Myocyte (in vitro differentiated cells): ENCODE results near the gene DLG2. TPM values are rescaled to one million over a fixed set of nuclear protein-coding genes. Genes with fewer than 3 reads are reported as not detected.

Experiments used
- DNase-seq: peaks from one replicate; pipeline ENCODE4 v3.0.0-alpha.2; 2012; ENCODE audit warnings: low read depth
- total RNA-seq: library from RNA; depleted of rRNA; stranded (reverse); fragments of >200 nt; gene quantifications from 2 replicates; pipeline ENCODE4 v1.2.3, GENCODE V29; 2014

DLG2 gene
- total RNA-seq, 1 donor from 2014 or later: 9.5 TPM

DNA sequence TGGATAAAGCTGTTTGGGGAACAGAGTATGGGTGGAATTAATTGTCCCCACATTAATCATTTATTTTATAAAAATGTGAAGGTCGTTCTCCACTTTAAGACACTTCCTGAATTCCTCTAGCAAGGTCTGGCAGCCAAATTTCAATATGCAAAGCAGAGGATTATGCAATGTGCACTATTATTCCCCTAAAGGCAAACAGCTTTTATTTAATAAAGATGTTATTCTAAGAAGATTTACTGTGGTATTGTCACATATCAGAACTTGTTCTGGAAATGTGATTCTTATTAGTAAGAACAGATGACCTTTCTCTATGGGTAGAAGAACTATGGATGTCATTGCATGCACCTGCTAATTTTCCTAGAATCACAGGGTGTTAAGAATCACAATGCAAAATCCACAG is 1212.2 kb downstream of the DLG2 start:
- DNase-seq: no peak

DNA sequence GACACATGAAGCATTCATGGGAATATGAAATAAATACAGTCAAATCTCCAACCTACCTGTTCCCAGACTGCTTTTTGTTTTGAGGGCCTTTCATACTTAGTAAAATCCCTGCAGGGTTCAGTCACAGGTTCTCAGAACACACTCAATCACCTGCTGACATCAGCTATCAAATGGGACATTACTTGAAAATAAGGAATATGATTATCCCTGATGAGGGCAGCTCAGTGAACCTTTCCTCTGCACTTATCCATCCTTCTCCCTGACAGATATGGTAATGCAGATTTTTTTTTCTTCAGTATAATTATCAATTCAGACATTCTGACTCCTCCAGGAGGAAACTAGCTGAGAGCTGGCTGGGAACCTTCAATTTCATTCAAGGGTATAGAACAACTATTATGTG is 1213.6 kb downstream of the DLG2 start:
- DNase-seq: no peak

DNA sequence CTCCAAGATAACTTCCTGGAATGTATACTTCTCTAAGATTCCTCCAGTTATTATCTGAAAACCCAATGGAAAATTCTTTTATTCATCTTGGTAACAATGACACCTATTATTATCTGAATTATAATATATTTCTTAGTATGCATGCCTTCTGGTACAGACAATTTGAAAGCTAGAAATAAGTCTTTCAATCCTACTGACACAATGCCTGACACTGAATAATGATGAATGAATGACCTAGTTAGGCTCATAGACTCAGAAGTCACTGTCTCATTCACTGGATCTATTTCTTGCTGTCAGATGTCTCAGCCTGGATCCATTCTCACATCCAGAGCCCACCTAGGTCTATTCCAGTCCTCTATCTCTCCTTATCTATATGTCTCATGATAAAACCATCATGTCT is 1214.3 kb downstream of the DLG2 start:
- DNase-seq: no peak

DNA sequence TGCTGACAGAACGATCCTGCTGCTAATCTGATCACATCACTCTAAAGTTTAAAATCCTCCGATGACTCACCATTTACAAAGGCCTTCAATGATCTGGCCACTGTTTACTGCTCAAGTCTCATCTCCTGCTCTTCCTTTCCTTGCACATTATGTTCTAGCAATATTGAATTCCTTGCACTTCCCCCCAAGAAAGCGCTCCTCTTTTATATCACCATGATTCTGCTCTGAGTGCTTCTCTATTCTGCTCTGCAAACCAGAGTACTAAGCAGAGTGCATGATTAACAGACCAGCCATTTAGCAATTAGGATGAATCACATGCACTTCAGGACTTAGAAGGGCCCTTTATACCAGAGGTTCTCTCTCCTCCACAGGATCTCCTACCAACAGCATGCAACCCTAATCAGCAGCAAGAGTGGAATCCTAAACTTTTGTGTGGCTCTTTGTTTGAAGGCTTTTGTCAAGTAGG is 1218.2 kb downstream of the DLG2 start:
- DNase-seq: no peak

DNA sequence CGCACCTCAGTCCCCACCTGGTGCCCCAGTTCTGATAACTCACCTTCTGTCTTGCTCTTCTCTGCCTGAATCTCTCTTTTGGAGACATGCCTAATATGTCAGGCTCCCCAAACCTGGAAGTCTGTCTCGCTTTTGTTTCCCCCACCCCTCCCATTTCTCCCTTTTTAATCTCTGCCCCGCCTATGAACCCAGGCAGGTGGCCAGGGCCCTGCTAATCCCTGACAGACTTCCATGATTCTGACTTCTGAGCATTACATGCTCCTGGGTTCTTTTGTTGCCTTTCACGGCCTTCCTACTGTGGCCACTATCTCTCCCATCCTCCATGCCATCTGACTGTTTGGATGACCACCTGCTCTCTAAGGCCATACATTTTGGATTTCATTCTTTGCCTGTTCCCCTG is 1220.1 kb downstream of the DLG2 start:
- DNase-seq: no peak

DNA sequence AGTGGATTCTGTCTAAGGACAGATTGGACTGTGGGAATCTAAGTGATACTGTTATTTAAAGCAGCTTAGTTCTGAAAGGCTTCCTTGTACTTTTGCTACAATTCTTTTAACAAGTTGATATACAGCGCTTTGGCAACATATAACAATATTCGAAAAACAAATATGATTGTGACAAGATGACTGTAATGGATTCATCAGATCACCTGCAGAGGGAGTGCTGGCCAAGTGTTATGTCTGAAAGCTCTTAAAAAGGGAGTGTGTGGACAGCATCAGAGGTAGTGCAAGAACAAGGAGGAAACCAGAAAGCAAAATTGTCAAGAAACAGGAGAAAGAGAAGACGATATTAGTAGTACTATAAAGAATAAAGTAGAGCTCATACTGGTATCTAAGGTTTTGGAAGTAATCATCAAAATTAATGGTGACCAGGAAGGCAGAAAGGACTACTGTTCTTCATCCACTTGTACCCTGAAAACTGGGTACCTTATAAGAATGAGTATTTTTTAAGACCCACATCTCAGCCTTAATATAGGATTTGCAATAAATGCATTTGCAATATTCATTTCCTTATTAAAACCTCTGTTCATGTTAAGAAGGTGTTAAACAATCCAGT is 1229.0 kb downstream of the DLG2 start:
- no peak for DNase-seq

DNA sequence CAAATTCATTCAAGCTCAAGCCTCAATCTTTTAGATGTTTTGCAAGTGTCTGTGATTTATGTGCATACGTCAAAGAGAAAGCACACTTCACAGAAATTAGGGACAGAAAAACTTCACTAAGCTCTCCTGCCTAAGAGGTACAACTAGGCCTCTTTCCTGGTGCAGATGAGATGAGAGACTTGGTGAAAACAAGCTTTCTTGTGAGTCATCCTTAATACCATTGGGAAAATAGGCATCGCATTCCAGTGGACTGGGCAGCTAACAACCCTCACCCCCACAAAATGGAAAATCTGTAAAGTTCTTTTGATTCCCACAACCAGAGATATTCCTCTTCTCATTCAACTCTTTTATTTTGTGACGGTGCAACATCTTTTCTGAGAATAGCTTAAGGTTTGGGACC is 1230.6 kb downstream of the DLG2 start:
- DNase-seq: no peak

DNA sequence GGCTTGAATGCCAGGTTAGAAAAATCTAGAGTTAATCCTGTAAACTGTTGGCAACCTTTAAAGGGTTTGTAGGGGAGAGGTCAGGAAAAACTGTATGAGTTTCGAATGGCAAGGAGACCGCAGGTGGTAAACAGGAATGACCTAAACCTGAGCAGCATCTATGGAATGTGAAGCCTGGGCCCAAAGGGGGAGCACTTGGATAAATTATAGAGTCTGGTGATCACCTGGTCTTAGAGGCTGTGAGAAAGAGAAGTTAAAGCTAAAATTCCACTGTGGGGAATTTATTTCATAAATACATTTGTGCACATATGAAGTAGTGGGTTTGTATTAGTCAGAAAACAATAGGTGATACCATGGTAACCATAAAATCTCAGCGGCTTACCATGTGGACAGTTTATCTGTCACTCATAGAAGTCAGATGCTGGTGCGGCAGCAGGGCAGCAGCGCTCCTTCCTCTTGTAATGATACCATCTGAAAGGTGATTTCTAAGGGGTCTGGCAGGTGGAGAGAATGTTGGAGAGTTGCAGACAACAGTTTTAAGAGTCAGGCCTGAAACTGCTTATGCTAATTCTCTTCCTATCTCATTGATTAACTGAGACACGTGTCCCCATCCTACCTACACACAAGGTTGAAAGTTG is 1236.6 kb downstream of the DLG2 start:
- no peak for DNase-seq

DNA sequence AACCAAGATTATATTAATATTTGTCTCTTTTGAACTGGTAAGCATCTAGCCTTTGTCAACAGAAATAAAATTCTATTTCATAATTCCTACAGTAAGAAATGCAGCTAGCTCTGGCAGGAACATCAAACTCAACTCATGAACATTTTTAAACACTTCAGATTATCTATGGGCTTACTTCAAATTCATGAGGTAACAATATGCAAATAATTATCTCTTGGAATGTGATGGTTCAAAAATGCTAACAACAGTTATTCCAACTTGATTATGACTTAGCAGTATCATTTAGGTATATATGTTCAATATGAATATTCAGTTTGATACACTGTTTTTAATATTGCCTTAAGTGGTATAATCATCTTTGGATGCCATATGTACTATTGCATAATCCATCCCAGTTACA is 1237.4 kb downstream of the DLG2 start:
- no peak for DNase-seq

DNA sequence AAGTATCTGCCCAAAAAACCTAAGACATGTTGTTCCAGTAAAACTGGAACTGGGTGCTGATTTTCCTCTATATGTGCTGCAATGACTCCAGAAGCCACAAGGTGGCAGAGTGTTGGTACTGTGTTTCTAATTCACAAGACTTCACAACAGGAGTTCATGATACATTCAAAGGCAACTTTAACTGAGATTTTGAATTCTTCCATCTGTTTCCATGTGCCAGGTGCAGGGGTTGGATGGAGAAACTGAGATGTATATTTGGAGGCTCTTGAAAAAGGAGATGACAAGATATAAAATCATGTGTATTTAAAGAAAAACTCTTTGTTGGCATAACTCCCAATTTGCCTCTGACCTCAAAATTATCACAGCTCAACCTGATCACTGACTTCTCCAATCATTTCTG is 1242.4 kb downstream of the DLG2 start:
- DNase-seq: peak; percentile 36

DNA sequence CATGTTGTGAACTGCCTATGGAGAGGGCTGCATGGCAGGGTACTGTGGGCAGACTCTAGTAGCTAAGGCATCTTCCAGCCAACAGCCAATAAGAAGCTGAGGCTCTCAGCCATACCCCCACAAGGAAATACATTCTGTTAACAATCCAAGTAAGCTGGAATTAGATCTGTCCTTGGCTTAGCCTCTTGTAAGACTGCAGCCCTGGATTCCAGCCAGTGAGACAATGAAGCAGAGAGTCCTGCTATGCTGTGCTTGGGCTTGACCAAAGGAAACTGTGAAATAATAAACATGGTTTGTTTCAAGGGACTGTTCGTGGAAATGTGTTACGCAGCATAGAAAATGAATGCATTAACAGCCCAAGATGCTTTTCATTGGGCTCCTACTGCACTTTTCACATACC is 1243.6 kb downstream of the DLG2 start:
- DNase-seq: no peak

DNA sequence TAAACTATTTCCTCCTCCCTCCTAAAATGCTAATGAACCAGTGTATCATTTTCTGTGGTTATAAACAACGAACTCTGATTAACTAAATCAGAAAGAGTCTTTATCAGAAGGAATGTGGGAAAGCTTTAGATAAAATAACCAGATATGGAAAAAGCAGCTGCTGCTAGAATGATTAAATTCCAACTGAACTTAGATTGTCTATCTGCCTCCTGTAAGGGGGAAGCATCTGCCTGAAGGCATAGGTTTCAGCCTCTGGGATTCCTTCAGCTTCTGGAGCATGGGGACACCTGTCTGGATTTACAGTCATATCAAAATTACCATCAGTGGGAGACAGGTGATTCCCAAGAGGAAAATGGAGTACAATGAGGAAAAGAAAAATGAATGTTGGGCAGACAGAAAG is 1245.5 kb downstream of the DLG2 start:
- DNase-seq: no peak

DNA sequence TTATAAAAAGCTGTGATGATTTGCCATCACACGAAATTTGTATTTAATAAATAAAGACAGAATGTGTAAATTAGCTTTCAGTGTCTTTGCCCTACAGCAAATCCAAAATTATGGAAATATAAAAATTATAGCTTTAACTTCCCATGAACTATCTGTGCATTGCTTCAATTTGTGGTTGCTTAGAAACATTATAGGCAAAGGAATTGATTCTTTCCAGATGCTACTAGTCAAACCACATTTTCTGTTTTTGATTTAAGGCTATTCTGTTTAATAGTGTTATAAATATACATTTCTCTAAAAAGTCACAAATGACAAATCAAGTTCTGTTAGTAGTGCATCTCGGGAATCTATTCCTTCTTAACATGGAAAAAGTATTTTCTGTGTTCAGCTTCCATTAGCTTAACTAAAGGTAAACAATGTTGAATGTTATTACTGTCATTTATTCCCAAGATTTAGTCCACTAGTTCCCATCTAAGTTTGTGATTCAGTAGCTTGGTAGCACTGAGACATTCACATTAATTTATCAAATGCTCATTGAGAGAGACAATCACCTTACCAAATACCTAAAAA is 1254.7 kb downstream of the DLG2 start:
- no peak for DNase-seq

DNA sequence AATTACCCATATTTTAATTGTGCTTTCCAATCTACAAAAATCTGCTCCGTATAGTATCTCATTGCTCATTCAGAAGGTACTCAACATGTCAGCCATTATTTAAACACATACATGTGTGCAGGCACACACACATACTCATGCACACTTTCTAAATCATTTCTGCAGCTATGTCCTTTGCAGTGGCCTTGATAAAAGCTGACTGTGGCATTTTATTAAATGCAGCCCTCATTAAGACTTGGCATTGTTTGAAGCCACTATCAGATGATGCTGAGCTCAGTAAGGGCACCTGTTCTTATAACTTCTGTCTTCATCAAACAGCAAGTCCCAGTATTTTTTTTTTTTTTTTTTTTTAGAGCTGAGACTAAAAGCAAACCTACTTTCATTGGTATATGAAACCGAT is 1269.1 kb downstream of the DLG2 start:
- DNase-seq: no peak

DNA sequence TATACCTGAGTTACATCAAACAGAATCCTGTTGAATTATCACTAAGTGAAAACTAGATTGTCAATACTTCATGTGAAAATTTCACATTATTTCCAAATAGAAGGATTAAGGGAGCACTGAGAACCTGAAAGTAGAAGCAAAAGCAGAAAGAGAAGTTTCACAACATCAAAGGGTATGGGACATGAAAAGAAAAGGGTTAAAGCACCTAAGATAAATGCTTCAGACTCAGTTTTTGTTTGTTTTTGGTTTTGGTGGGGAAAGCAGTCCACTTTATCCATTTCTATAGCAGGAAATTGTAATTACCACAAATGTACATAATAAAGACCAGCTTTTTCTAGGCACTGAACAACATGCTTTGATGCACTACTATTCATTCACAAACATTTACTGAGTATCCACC is 1271.2 kb downstream of the DLG2 start:
- DNase-seq: no peak

DNA sequence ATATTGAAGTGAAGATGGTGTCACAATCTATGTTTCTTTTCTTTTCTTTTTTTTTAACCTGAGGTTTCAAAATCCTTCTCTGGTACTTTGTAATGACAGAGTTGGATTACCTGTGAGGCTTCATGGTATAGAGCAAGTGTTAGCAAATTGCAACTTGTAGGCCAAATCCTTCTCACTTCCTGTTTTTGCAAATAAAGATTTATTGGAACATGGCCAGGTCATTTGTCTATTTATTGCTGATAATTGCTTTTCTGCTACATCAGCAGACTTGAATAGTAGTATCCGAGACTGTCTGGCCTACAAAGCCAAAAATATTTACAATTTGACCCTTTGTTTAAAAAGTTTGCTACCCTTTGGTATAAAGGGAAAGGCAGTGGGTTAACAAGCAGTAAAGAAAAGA is 1281.5 kb downstream of the DLG2 start:
- DNase-seq: no peak

DNA sequence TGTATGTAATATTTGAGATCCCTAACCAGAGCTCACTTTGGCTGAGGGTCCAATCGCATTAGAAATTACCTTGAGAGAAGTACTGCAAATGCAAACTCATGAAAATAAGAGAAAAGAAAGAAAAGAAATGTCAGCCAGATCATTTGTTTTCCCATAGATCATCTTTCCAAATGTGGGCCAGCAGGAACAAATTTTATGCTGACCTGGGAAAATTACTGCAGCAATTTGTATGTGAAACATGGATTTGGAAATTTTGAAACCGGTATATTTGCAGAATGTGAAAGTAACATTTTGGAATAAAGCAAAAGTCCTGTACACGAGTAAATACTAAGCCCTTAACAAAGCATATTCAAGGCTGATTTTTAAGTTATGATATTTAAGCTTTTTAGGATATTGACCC is 1282.1 kb downstream of the DLG2 start:
- no peak for DNase-seq

DNA sequence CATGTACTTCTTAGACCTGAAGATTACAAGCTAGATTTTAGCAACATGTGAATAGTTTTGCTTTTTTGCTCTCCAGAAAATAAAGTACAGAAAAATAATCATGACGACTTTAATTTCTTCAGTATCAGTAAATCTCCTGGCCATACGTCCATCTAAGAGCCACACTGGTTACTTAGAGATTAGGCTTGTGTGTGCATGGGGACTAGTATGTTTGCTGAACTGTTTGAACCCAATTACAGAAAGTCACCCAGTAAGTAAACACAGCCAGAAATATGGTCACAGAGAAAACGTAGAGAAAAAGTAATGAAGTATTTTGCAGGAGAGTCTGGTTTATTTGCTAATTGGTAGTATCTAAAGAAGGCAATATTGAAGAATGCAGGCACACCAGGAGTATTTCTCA is 1287.3 kb downstream of the DLG2 start:
- DNase-seq: no peak

DNA sequence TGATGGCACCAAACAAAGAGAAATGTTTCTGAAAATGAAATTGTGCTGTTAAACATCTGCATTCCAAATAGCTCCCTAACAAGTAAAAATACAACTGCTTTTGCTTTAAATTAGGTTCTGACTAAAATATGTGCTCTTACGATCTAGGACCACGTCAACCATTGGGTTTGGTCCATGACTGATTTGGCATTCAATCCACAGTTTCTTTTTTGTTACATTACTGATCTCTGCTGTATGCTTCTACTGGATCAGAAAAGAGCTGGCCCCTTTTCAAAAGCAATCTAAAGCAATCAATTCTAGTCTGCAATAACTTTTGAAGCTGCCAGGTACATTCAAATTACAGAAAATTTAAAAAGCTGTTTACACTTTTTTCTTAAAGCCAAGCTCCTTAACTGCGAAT is 1293.9 kb downstream of the DLG2 start:
- no peak for DNase-seq

DNA sequence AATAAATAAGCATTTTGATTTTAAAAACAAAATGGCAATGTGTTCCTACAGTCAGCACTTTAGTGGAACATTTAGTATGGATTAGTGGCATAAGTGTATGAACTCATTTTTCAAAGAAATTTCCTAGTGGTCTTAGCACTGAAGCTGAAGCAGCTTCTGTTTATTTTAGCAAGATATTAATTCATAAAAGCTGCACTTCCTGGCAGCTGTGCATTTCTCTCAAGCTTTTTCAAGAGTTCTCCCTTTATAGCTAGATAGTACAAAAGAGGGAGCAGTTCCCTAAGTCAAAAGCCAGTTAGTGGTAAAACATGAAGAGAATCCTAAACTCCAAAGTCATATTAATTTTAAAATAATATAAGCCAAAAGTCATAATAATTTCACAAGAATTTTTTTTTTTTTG is 1304.9 kb downstream of the DLG2 start:
- DNase-seq: no peak

DNA sequence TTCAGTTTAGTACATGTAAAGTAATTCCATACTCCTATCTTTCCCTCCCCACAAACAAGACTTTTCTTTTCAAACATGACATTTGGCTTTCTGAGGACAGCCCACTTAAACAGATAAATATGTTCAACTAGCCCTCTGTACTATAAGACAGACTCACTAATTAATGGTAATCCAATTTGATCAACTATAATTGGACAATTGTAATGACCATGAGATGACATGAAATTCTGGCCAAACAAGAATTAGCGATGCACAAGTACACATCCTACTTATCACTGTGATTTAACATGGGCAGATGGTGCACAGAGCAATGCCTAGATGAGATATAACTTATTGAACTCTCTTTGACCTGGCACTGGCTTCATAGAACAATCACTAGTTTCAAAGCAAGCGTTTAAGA is 1307.3 kb downstream of the DLG2 start:
- DNase-seq: no peak

DNA sequence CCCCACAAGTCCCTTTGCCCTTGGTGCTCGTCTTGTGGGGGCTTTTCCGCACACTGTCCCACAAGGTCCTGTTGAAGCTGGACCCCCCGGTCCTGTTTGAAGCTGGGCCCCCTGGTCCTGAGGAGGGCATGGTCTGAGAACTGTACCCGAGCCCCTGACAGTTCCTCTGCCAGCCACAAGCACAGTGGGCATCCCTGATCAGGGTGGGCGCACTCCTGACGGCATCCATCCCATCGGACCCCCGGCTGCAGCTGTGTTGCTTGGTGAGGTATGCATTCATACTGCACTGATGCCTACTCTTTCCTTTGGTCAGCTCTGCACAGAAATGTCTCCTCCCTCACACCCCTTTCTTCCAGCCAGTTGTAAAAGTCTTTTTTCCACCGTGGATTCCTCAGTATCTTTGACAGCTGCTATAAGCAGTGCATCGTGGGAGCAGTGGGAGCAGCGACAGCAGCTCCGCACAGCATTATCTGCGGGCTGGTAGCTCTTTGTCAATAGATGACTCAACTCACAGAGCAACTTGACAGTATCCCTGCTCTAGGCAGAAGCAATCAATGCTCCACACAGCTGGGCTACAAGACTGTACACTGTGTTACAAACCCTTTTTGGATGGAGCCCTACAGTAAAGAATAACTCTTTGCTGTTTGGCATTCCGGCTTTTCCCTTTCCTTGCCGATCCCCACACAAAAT is 1310.1 kb downstream of the DLG2 start:
- DNase-seq: peak; percentile 41
